NCI-H128 (cell line): ENCODE data around the gene TANK.

Experiments
- DNase-seq: peaks from one replicate; lab custom pipeline; 2025; ENCODE audit not compliant: unreplicated experiment; lab: John Stamatoyannopoulos, UW

TANK gene

DNA sequence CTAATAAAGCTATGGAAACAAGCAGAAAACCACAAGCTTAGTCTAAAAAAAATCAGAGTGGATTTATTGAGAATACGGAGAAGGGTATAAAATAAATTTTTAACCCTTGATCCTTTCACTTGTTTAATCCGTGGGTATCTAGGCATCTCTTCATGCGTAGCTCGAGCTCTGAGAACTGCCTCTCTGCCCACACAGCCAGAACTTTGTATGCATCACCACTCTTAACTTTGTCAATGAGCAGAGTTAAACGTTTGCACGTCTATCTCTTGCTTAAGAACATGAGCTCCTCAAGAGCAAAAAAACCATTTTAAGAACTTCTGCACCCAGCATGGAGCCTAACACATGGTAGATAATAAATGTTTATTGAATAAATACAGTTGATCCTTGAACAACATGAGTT lies 26.9 kb upstream of the TANK start:
- DNase-seq, result no peak

DNA sequence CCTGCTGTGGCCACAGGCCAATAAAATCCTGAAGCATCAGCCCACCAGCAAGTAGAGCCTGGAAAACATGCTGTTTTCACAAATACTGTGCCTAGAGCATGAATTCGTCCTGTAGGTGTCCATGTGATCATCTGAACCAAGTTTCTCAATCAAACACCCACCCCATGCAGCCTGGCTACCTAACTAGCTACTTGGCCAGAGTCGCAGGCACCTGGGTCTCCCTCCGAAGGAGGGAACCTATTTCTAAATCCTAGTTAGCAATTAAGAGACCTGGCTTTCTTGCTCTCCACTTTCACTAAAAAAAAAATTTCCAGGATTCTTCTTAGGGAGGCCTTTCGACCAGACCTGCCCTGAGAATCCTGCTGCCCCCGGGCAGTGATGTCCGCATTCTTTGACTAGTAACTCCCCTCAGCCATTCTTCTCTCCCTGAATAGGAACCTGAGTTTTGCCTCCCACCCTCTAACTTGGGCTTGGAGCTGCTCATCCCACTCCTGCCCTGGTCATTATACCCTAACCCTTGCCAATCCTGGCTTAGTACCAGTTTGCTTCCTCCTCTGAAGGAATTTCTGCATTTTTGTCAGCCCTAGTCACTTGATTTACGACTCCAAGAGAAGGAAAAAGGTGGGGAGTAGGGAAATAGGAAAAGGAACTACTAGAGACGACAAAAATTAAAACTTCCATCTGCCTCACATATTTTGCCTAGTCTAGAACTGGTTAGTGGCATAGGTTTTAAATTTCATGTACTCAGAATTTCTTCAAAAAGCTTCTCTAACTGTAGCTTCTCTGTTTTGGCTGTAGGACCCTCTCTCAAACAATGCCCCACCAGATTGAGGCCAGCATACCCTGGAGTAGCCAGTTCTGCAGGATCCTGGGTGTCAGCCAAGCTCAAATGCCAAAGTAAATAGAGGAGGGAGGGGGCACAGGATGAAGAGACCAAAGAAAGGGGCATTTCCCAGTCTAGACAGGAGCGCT lies 25.4 kb upstream of the TANK start:
- no peak for DNase-seq

DNA sequence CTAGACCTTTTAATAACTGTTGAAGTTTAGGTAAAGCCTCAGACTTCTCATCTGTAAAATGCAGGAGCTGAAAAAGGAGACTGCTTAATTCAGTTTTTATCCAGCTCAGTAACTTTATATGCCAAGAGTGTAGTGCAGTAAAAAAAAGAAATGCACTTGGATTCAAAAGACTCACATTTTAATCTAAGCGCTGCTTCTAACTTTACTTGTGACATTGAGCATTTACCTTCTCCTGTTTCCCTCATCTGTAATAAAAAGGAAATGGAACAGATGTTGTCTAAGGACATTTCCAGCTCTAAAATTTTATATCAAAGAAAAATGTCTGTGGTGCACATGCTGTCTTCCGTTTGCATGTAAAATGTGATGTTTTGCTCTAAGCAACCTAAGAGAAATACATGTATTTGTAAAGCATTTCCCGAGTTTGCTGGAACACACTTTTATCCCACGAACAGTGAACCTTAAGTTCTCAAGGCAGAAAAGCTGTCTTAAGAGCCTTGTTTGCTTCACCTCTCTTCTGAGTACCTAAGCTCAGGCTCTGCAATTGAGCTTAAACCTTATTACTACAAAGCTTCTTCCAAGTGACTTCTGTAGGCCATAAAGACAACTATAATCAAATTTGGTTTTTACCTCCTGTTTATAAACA lies 24.2 kb upstream of the TANK start:
- no peak for DNase-seq

DNA sequence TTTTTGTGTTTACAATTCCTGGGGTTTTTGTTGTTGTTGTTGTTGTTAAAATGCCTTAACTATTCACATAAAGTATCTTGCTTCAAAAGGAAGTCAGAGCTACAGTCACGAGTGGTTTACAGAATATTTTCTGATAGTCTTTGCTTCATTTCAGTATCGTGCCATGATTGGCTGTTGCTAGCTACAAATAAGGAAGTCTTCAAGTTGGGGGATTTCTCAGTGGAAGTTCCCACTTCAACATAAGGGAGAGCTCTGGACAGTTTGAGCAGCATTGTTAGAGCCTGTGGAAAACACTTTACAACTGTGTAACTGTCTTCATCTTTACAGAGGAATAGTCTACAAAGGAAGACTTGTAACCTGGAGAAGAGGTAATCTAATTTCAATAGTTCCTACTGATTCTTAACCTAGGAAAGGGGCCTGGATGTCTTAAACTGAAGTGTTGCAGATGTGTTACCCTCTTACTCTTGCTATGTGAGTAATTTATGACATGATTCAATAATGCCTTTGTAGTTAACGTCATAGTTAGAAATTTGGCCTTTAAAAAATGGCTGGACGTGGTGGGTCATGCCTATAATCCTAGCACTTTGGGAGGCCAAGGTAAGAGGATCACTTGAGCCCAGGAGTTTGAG lies 23.4 kb upstream of the TANK start:
- DNase-seq, result no peak

DNA sequence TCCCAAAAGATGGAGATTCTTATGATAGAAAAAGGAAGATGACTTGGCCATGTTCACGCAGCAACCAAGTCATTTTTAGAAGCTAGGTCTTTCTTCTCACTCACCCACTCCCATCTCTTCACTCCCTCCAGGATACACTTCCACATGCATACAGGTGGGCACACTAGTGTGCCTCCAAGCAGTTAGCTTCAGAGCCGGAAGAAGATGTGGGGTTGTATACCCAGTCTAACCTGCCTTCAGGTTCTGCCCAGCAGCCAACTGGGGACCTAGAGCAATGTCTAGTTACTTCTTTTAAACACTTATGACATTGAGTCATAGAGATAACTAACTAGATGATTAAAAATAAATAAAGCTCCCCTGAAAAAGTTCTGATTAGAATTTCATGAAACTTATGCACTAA lies 21.8 kb upstream of the TANK start:
- no peak for DNase-seq

DNA sequence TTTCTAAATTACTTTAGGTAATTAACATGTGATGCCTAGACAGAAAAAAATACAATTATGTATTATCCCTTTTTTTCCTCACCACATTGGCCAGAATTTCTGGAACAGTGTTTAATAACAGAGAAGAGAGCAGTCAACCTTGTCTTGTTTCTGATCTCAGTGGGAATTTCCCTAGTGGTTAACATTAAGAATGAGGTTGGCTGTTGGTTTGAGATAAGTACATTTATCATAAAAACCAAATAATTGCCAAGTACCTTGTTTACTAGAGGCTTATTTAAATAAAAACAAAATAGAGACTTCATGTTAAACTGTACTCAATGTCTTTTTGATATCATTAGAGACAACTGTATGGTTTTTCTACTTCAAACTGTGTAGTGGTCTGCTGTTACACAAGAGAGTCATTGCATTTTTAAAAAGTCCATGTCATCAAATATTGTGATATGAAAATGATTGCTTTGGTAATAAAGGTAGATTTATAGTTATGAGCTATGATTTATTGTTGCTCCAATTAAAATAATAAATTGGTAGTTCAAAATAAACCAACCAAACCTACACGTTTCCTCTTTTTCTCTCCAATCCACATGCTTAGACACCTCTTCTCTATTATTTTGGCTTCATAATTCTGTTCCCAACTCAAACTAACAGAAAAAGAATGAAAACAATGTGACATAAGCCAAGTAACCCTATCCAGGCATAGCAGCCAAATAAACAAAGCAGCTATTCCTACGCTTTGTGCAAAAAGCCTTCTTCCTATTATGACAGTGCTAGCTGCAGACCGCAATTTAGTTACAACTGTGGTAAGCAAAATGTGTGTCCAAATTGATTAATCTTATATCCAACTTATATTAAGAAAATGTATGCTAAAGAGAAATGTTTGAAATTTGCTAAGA lies 20.9 kb upstream of the TANK start:
- DNase-seq, result no peak

DNA sequence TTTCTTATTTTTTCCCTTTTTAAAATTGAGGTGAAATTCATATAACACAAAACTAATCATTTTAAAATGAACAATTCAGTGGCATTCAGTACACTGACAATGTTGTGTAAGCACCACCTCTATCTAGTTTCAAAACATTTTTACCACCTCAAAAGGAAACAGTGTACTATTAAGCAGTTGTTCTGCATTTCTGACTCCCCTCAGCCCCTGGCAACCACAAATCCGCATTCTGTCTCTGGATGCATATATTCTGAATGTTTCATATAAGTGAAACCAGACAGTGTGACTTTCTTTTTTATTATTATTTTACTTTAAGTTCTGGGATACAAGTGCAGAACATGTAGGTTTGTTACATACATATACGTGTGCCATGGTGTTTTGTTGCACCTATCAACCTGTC lies 19.2 kb upstream of the TANK start:
- DNase-seq, result no peak

DNA sequence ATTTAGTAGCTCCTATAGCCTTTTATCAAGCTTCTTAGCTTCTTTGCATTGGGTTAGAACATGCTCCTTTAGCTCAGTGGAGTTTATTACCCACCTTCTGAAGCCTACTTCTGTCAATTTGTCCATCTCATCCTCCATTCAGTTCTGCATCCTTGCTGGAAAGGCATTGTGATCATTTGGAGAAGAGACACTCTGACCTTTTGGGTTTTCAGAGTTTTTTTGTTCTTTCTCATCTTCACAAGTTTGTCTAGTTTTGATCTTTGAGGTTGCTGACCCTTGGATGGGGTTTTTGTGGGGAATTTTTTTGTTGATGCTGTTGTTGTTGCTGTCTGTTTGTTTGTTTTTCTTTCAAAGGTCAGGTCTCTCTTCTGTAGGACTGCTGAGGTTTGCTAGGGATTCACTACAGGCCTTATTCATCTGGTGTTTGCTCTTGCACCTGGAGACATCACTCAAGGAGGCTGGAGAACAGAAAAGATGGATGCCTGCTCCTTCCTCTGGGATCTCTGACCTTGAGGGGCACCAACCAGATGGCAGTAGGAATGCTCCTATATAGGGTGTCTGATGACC lies 13.9 kb upstream of the TANK start:
- no peak for DNase-seq

DNA sequence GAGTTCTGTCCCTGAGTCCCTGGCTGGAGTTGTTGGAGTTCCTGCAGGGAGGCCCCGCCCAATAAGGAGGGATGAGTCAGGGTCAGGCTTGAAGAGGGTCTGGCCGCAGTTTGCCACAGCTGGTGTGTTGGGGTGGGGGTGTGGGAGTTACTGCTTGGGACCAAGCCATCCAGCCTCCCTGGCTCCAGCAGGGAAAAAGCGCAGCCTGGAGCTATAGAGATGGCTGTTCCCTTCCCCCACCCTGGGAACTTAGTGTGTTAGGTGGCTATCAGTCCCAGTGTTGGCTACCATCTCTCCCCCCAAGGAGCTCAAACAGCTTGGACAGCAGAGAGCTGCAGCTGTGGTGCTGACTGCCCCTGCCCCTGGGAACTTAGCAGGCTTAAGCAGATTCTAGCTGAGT lies 13.2 kb upstream of the TANK start:
- DNase-seq, result no peak

DNA sequence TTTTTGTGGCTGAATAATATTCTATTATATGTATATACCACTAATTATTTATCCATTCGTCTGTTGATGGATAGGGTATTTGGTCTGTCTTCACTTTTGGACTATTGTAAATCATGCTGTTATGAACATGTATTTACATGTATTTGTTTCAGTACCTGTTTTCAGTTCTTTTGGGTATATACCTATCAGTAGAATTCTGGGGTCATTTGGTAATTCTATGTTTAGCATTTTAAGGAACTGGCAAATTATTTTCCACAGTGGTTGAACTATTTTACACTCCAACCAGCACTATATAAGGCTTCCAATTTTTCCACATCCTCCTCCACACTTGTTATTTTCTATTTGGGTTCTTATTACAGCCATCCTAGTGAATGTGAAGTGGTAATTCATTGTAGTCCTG lies 12.4 kb upstream of the TANK start:
- DNase-seq, result no peak

DNA sequence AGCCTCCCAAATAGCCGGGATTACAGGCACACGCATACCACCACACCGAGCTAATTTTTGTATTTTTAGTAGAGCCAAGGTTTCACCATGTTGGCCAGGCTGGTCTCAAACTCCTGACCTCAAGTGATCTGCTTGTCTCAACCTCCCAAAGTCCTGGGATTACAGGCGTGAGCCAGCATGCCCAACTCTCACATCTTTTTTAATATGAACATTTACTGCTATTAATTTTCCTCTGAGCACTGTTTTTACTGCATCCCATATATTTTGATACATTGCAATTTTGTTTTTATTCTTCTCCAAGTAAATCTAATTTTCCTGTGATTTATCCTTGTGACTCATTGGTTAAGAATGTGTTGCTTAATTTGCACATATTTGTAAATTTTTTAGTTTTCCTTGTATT lies 9.5 kb upstream of the TANK start:
- DNase-seq, result no peak

DNA sequence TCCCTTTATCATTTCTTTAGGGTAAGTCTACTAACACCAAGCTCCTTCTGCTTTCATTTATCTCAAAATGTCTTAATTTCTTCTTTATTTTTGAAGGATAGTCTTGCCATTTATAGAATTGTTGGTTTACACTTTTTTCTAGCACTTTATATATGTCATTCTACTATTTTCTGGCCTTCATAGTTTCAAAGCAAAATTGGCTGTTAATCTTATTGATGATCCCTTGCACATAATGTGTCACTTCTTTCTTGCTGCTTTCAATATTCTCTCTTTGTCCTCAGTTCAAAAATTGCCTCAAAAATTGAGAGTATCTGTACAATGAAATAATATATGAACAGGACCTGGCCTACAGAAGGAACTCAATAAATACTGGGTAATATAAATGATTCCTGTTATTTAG lies 7.9 kb upstream of the TANK start:
- DNase-seq, result no peak

DNA sequence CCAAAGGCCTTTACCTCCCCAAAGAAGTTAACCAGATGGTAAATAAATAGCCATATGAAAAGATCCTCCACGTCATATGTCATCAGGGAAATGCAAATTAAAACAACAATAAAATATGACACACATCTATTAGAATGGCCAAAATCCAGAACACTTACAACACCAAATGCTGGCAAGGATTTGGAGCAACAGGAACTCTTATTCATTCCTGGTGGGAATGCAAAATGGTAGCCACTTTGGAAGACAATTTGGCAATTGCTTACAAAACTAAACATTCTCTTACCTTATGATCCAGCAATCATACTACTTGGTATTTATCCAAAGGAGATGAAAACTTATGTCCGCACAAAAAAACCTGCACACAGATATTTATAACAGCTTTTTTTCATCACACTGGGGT lies 1.3 kb upstream of the TANK start:
- no peak for DNase-seq

DNA sequence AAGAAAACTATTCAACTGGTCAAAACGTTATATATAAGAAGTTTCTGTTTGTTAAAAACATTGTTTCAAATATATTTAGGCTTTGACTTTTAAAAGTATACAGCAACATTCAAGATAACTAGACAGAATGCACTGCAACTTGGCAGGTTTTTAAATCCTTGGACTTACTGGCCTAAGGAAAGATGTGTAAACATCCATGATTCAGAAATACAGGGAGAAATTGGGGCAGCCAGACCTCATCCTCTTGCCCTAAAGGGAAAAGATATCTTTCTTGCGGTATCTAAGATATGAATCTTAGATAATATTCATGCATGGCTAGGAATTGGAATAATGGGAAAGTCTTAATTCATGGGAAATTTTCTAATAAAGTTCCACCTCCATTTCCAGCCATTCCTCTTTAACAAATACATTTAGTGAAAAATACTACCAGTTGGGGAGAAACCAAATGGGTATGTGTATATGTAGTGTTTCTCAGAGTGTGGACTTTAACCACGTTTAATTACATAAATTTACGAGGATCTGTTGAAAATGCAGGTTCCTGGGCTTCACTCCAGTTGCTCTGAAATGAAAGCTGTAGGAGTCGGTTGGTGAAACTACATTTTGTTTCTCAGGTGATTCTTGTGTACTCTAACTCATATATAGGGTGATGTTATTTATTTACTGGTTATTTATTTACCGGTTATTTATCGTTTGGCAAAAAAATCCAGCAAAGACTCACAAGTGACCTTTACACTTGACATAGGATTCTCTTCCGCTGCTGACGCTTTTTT lies 587 bp upstream of the TANK start:
- DNase-seq, result no peak

DNA sequence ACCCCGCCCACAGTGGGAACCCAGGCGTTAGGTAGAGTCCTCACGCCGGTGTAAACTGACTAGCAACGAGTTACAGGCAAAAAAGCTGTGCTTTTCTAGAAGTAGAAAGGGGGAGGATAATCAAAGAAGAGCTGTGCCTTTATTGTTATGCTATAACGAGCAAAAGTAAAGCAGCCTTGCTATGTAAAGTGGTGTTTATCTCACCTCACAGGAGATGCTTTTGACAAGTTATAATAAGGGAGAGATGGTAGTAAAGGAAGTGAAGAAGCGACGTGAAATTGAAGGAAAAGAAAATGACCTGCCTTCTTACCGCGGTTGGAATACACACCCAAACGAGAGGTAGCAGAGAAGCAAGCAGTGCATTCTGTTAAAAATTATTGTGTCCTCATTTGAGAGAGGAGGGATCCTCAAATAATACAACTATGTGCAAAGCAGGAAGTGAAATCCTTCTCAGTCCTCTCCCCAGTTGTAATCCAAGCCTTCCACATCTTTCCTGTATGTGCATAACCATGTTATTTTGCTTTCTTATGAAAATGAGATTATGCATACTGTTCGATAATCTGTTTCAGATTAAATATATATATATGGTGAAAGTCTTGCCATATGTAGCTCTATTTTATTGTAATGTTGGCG lies 962 bp downstream of the TANK start:
- no peak for DNase-seq

DNA sequence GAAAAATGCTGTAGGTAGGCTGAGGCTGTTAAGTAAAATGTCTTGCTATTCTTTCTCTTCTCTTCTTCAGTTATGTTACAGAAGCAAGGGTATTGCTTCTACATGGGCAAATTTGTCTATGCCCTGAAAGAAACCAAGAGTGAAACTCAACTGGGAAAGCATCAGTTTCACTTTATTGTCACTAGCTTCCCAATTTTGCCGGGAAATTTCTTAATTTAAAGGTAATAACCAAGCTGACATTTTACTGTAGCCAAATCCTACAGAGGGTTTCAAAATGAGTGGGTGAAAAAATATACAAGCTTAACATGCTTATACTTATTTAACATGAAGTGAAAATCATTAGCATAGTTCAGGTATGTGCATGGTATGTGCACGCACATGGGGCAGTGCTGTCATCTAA lies 3.2 kb downstream of the TANK start:
- DNase-seq, result no peak

DNA sequence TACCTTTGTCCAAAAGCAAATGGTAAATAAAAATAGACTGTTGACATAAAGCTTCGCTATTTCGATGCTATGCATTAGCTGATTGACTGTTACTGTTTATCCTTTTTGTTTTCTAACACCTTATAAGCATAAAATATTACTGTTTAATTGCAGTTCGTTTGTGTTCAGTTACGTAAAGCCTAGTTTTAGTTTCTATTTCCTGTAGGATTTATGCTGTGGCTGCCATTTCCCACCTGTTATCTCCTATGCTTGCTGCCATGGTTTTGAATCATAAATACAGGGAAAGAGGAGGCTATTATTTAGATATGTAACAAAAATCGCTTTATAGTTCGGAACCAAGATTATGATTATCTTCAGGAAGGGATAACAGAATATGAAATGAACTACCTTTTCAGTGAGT lies 3.9 kb downstream of the TANK start:
- DNase-seq, result no peak

DNA sequence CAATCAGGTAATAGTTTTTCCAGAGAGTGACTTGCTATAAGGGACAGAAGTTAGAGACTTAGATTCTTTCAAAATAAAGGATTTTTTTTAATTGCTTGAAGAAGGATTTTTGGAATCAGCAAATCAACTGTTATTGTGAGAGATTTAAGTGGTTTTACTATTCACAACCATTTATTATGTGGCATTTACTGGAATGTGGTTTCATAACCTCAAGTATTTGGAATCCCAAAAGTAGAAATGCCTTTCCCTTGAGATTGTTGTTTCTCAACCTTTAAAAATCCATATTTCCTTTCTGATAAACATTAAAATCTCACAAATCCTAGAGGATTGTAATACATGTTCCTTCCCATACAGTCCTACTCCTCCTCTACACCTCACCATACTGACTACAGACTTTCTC lies 5.0 kb downstream of the TANK start:
- DNase-seq, result no peak

DNA sequence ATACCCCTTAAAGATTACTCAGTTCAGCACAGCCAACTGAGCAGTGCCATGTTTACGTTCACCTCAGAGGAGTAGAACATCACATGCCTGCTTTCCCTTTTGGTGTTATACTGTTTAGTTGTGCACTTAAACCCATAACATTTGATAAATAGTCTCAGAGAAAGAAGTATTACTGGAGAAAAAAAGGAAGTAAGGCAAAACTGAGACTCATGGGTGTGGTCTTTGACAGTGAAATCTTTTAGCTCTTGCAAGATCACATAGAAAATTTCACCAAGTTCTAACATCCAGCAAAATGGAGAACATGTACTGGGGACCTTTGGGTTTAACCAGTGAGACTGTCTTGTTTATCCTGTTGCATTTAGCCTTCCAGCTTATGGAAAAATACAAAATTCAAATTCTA lies 5.6 kb downstream of the TANK start:
- DNase-seq, result no peak
